ENCODE results near the gene SGCA.

The SGCA gene

DNA sequence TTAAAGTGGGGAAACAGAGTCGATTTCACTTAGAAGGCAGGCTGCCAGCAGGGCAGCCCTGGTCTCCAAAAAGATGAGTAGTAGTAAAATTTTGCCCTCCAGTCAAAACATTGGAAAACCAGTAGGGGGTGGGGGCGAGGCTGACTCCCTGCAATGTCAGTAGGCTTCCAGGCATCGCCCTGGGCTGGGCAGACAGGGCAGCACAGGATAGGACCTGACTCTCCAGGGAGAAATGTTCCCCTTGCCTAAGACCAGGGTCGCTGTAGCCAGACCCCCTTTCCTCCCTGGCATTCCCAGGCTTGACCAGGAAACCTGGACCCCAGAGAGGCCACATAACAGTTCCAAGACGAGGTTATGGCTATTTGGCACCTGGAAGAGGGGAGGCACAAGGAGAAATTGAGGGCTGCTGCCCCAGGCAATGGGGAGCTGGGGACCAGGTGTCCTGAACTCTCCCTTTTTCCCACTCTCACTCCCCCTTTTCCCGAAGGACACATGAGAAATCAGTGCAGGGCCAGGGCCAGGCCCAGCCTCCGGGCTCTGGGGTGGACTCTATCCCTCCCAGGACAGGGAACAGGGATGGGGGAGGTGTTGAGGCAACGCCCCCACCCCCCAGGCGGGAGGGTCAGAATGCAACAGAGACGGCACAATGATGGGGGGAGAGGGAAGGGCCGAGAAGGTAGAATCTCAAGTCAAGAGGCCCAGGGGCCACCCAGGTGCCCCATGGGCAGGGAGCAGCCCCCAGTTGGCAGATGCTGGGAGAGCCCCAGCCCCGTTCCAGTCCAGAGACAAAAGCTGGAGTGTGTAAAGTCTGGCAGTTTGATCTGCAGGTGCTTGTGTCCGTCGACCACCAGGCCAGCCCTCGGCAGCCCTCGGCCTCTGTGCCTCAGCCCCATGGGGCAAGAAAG is 31.3 kb upstream of the SGCA start:
- no peak for DNase-seq

DNA sequence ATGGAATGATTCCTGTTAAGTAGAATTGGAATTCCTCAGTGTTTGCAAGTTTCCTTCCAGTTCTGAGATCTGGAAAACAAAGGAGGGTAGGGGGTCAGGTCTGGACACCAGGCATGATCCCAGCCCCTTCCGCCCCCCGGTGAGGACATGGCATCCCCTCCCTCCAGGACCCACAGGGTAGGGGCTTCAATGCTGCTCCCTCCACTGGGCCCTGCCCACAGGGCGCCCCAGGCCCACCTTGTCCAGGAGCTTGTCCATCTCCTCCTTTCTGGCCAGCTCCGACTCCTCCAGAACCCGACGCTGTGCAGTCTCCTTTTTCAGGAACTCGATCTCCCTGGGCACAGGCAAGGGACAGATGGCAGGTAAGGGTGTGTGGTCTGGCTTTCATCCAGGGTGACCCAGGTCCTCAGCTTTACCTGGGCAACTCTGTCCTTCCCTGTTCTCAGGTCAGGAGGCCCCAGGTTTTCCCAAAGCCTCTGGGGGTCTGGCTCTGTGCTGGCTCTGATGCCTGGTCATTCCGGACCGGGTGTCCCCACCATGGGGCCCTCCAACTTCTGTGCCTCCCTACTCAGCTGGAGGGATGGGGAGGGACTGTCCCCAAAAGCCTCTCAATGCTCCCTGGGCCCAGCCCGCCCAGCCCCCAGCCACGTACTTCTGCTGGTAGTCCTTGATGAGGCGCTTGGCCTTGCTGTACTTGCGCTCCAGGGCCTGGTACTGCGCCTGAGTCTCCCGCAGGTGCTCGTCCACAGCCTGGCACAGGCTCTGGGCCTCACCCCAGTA is 30.3 kb upstream of the SGCA start:
- no peak for DNase-seq

DNA sequence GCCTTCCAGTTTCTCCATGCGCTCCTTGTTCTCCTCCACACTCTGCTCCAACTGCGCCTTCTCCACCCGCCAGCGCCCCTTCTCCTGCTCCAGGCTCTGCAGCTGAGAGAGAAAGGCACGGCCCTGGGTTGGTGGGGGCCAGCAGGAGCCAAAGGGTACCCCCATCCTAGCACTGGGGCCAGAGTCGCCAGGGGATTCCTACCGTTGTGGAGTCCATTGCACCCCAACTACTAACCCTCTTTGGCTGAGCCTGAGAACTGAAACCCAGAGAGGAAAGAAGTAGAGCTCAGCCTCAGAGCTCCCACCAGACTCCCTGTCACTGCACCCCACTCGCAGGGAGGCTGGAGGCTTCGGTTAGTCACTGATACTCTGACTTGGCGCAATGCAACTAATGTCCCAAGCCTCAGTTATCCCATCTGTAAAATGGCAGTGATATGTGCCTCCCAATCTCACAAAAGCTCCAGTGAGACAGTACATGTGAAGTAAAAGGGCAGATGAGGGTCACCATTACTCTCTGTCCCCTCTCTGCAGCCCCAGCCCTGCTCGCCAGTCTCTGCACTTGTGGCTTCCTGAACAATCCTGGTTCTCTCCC is 29.6 kb upstream of the SGCA start:
- no peak for DNase-seq

DNA sequence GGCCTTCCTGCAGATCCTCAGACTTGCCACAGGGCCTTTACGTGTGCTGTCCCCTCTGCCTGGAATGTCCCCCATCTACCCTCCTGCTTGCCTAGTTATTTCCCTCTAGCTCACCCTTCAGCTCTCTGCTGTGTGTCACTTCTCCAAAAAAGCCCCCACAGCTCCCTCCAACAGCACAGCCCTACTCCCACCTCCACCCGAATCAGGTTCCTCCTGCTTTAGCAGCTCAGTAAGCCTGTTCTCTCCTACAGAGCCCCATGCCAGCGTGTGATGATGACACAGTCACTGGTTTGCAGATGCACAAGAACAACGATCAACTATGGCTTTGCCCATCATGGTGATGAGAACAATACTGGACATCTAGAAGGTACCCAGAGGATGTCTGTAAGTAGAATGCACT is 28.8 kb upstream of the SGCA start:
- no peak for DNase-seq

DNA sequence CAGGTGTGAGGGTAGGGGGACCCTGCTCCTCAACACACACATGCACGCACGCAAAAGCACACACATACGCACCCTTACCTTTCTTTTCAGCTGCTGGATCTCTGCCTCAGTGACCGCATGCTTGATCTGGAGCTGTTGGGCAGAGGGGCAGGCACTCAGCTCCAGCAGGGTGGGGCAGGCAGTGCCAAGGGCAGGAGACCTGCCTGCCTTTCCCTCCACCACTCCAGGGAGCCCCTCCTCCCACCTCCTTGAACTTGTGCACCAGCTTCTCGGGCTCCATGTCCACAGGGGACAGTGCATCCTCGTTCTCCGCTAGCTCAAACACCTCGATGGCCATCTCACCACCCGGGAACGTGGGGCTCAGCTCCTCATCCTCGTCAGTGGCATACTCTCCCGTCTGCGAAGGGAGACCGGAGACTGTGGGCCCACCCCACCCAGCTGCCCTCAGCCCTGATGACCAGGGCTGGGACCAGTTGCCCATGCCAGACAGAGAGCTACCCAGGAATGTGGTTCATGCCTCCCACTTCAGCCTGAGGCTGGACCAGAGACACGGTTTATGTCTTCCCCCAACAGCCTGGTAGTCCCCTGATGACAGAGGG is 26.5 kb upstream of the SGCA start:
- DNase-seq: no peak

DNA sequence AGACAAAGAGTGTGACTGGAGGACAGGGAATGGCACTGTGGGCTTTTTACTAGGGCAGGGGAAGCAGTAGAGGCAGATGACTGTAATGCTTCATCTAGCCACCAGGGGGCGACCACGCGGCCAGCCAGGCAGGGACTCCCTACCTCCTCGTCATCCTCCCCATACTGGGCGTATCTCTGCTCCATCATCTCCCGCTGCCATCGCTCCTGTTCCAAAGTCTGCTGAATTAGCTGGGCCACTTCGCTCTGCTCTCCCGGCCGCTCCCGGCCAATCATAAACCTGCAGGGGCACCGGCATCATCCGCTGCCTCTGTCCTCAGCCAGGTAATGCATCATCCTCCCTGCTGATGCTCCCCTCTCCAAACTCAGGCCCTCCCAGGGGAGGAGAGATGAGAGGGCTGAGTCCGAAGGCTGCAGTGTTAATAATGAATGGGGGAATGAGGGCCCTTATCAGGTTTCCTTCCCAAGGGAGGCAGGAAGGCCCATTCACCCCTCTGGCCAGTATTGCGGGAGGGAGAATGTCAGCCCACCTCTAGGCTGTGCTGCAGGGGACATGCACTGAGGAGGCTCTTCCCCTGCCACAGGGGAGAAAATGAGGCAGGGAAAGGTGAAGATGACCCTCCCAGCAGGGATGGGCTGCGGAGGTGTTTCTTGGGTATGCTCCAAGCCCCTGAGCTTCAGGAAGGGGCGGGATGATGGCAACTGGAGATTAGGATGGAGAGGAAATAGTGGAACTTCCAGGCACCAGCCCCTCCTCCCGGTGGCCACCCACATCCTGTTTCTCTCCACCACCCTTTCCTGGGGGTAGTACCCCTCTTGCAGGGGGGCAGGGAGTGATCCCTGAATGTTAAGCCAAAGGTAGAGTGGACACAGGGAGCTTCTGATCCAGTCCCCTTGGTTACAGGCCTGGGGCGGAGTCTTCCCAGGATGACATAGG is 25.6 kb upstream of the SGCA start:
- peak; percentile 27 for DNase-seq

DNA sequence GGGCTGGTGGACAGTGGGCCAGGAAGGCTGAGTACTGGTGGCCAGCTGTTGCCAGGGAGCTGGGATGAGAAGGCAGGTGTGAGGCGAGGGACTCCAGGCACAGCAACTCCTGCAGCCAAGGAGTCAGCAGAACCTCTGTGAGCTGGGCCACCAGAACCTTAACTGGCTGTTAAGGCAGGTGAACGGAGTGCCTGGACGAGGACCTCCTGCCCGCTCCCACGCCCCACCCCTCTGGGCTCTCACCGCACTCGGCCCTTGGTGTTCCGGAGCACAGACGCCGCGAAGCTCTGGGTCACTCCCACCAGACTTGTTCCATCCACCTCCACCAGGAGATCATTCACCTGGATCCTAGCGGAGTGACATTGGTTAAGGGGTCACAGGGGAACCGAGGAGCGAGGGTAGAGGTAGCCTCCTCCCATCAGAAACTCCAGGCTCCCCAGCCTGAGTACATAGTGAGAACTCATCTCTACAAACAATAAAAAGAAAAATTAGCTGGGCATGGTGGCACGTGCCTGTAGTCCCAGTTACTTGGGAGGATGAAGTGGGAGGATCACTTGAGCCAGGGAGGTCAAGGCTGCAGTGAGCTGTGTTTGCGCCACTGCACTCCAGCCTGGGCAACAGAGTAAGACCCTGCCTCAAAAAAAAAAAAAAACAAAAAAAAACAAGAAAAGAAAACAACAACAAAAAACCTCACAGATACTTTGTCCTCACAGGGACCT is 24.6 kb upstream of the SGCA start:
- no peak for DNase-seq

DNA sequence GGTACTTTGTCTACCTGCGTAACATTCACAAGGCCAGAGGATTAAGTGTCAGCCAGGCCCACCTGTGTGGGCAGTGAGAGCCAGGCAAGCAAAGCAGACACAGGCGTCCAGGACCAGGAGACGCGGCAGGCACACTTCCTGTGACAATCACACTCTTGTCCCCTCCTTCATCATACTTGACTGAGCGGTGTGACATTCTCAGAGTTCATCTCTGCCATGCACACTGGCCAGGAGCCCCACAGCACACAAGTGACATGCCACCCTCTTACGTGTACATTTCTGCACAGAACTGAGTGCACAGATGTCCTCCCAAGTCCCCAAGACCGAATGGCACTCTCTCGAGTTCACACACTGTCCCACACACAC is 24.1 kb upstream of the SGCA start:
- no peak for DNase-seq

DNA sequence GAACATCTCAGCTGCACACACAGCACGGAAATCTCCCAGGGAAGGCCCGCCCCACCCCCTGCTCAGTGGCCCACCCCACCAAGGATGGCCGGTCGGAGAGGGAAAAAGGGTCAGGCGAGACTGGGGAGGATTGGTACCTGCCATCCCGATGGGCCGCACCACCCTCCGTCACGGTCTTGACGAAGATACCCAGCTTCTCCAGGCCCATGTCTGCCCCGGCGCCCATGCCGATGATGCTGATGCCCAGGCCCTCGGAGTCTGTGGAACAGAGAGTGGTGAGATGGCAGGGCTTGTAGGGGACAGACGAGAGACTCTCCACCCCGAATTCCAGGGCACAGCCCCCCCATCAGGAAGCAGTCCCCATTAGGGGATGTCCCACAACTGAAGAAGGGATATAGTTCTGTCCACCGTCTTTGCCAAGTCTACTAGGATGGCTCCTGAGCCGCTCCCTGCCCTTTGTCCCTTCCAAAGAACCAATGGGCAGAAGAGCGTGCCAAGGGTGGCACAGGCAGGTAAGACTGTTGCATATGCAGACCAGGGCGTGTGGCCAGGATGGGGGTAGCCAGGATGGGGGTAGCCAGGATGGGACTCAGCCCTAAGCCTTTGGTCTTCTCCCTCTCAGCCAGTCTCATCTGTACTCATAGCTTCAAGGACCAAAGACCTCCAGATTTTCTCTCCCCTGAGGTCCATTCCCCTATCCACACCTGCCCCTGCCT is 22.2 kb upstream of the SGCA start:
- DNase-seq: no peak

DNA sequence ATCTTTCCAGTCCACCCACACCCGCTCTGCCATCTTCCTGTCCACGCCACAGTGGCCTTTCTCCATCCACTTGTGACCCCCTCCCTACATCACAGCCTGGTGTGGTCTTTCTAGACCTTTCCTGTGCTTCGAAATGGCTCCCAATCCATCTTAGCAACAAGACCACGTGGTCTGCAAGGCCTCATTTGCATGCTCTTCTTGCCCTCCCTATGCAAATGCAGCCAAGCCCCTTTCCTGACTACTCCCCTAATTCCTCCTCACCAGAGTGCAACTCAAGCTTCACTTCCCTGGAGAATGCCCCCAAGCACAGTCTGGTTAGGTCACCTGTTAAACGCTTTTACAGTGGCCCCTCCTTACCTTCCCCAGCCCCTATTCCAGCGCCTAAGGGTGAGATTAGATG is 21.4 kb upstream of the SGCA start:
- no peak for DNase-seq

DNA sequence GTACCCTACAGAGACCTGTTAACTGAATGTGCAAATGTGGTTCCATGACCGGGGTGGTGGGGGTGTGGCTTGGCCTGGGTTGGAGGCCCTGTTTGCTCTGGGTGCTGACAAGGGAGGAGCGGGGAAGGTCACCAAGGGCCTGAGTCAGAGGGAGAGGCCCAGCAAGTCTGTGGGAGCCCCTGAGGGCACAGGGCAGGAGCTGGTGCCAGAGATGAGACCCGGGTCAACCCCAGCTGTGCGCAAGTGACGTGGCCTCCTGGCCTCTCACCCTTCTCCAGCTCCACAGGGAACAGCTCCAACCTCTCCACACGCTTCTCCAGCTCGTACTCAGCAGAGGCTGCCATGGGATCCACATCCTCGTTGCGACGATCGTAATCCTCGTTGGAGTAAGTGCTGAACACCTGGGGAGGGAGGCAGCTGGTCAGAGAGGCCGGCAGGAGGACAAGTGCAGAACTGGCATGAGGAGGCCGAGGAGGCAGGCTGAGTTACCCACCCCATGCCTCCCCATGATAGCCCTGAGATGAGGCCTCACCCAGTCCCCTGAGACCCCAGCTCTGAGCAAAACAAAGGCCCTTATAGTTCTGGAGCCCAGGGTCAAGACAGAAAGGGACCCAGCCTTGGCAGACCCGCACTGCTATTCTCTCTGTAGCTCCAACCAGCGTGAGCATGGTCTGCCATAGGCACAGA is 20.8 kb upstream of the SGCA start:
- no peak for DNase-seq

DNA sequence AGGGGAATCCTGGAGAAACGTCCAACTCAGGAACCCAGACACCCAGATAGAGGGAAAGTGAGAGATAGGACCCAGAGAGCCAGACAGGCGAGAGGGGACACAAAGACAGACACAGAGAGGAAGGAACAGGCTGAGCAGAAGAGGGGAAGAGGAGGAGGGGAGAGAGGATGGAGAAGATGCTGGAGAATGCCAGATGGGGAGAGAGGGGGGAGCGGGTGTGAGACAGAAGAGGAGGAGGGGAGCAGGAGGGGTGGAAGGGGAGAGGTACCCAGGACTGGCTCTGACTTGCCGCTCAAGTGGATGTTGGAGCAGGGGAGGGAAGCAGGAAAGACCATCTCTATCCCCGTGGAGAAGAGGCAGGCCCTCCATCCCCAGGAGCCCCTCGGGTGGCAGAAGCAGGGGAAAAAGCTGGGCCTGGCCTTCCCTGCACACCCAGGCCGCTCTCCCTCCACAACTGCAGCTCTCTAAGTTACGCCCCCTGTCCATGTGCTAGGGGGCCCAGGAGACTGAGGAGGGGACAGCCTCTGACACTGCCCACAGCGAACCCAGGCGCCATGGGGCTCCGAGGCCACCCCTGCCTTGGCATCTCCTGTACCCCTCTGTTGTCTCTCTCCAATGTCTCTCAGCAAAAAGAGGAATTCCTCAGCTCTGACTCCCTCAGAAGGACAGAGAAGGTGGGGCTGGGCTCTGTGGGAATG is 20.1 kb upstream of the SGCA start:
- DNase-seq: no peak

DNA sequence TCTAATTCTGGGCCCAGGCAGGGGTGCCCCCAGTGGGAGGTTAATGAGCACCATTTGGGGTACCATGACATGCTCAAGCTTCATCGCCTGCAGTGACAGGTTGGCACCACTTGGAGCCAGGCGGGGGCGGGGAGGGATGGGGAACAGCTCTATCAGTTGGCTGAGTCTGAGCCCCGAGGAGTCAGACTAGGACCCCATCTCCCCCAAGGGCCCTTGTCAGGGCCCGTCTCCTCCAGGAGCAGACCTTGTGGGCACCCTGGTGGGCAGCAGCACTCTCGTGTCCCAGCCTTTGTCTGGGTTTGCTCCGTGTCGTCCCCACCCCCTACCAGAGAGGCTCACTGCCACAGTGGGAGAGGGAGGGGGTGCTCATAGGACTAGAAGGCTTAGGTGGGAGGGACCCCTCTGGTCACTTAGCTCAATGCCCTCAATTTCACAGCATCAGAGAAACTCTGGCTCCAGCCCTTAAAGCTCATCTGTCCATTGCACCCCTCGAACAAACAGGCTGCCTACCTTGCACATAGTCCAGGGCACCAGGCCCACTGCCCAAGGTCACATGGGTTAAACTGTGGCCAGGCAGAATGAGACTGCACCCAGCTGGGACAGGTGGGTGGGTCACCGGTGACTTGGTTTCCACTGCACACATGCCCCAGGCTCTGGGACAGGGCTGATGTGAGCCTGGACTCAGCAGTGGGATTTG is 19.4 kb upstream of the SGCA start:
- DNase-seq: no peak

DNA sequence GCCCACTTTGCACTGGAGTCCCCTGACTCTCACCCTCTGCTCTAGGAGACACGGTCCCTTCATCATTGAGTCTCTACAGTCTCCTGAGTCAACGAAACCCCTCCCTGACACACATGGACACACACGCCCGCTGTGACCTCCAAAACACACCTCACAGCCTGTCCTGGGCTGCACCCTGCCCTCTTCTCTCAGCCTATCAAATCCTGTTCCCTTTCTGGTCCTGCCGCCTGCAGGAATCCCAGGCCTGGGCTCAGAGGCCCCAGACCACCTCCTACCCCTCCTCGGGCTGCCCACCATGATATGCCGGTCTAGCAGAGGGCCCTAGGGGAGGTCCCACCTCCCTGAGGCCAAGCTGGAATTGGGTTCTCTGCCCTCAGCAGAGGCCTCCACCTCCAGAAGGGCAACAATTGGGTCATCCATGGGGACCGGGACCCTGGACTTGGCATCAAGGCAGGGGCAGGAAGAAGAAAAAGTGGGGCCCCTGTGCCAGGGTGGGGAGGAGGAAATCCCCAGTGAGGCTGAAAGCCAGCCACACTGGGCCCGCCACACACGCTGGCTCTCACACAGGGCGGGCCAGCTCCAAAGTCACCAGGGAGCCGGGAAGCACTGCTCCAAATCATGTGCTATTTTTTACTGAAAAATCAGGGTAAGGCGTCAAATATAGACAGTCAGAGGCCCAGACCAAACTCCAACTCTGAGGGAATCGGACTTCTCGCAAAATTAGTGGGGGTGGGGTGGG is 18.7 kb upstream of the SGCA start:
- DNase-seq: no peak

DNA sequence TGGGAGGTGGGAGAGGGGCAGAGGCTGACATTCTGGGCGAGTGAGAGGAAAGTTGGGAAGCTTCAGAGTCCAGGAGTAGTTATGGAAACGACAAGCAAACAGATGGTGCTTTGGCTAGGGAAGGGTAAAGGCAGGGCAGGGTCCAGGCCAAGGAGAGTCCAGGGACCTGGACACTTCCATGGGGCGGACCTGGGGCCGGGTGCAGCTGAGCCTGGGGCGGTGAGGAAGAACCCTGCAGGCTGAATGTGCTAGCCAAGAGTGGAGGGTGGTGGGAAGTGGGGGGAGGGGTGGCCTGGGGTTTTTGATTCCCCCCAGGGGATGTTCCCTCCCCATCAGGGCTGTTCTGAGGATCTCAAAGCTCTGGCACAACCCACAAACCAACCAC is 18.0 kb upstream of the SGCA start:
- no peak for DNase-seq

DNA sequence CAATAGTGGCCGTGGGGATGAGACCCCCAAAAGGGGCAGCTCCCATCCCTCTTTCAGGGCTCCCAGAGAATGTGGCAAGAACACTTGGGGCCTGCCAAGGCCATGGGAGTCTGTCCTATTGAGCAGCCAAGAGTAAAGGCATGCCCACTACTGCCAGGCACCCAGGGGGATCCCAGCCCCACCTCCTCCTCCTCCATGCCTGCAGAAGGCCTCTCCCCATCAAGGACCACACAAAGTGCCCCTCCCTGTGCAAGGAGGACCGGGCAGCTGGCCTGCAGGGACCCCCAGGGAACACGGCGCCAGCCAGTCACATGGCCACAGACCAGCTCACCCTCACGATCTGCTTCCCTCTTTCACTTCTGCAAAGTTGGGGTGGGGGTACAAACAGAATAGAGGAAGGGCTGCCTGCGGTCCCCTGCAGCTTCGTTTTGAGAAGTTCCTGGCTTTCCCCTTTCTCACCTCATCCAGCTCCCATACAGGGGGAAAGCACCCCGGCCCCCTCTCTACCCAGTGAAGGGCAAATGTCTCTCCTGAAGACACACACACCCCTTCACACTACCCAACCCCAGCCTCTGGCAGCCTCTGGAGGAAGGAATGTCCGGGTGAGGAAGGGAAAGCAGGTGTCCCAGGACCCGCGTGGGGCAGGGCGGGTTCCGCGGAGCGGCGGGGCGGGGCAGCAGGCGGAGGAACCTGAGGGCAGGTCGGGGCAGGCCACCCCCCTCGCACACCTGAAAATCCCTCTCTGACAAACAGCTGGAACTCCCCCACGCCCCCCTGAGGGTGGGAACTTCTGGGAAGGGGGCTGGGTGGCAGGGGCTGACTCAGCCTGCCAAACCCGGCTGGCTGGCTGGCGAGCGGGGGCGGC is 17.3 kb upstream of the SGCA start:
- no peak for DNase-seq

DNA sequence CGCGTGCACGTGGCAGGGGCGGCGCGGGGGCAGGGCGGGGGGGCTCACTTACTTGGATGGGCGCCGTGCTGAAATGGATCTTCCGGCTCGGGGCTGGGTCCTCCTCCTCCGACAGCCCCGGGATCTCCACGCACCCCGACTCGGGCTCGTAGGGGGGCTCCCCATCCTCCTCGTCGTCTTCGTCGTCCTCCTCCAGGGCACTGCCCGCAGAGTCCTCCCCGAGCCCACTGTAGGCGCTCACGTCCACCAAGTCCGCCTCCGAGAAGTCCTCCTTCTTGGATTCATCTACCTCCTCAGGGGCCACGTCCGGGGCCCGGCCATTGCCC is 16.8 kb upstream of the SGCA start:
- no peak for DNase-seq

All from SHP77 treated with DMSO at 0.1 percent for 48 hours (cell line).